Activated CD8-positive, alpha-beta T cell treated with anti-CD3 and anti-CD28 coated beads for 36 hours (primary cell): ENCODE results near the gene EVPLL. TPM values are rescaled to one million over a fixed set of nuclear protein-coding genes. Genes with fewer than 3 reads are reported as not detected.
"Not testable (repeated sequence)": the region's sequence is repeated elsewhere in the genome, so short reads cannot be mapped to it uniquely, and the experiment has no call there.

Experiments
- ATAC-seq: fragments of 200-7000 bp; cut with Tn5 transposase; one replicate; pipeline ENCODE4 v1.10.0; 2021; ENCODE audit warnings: mild to moderate bottlenecking, moderate library complexity
- CTCF ChIA-PET: fragments of 350-600 bp; sonication (Branson Sonifier 250); formaldehyde crosslinking; loops from one replicate; lab custom pipeline; 2021; ENCODE audit warnings: antibody characterized with exemption; lab: Charles Lee
- POLR2A ChIA-PET: fragments of 350-600 bp; sonication (Branson Sonifier 250); formaldehyde crosslinking; loops from one replicate; lab custom pipeline; 2021; ENCODE audit warnings: antibody characterized with exemption; lab: Charles Lee
- DNase-seq: peaks from one replicate; pipeline ENCODE4 v3.0.0-alpha.2; 2020
- H3K27ac Mint-ChIP-seq: one replicate; pipeline ENCODE4 v1.8.0; 2021; ENCODE audit warnings: mild to moderate bottlenecking, mixed read lengths
- H3K27me3 Mint-ChIP-seq: one replicate; pipeline ENCODE4 v1.8.0; 2021; ENCODE audit warnings: mixed read lengths
- H3K36me3 Mint-ChIP-seq: one replicate; pipeline ENCODE4 v1.8.0; 2021; ENCODE audit warnings: low read depth, mixed read lengths
- H3K4me1 Mint-ChIP-seq: one replicate; pipeline ENCODE4 v1.8.0; 2021; ENCODE audit warnings: low read depth, mixed read lengths
- H3K4me3 Mint-ChIP-seq: one replicate; pipeline ENCODE4 v1.8.0; 2021; ENCODE audit warnings: mild to moderate bottlenecking, moderate library complexity, mixed read lengths
- H3K9me3 Mint-ChIP-seq: one replicate; pipeline ENCODE4 v1.8.0; 2021; ENCODE audit warnings: mixed read lengths
- intact Hi-C: fragments of 100-400 bp; cut with micrococcal nuclease; formaldehyde crosslinking; loops from one replicate; pipeline ENCODE4 v1.10.0; 2022
- total RNA-seq, 2 experiments: library from RNA; stranded (reverse); gene quantifications; one replicate each; pipeline ENCODE4 v1.2.3, GENCODE V29; 2021
- TF ChIP-seq, protein P1 (sequence below): fragments of 200-600 bp; IDR thresholded peaks from one replicate; pipeline ENCODE4 v1.8.0; 2022; ENCODE audit warnings: antibody characterized with exemption, mild to moderate bottlenecking

Gene EVPLL
- total RNA-seq, 2 experiments from 2014 or later = not detected

DNA sequence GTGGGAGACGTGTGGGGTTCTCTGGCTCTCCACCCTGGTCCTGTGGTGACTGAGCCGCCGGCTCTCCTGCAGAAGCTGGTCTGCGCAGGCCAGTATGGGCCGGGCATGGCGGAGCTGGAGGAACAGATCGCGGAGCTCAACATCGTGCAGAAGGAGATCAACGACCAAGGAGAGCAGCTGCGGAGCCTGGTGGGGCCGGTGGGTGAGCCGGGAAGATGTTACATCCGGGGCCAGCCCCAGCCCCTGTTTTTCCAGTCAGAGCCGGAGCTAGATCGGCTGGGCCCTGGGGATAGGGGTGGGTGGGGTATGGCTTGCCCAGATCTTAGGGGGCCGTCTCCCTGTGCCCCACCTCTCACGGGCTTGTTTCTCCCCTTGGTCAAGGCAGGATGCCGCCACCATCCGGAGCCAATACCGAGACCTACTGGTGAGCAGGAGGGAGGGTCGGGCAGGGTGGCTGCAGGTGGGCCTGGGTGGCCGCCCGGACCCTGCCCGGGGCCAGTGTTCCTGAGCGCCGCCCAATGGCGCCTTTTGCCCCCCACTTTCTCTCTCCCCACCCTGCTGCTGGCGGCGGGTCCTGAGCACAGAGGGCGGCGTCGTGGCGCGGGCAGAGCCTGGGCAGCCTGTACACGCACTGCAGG lies 5.0 kb downstream of the EVPLL start:
- ATAC-seq = no peak
- TF ChIP-seq, protein P1, sequence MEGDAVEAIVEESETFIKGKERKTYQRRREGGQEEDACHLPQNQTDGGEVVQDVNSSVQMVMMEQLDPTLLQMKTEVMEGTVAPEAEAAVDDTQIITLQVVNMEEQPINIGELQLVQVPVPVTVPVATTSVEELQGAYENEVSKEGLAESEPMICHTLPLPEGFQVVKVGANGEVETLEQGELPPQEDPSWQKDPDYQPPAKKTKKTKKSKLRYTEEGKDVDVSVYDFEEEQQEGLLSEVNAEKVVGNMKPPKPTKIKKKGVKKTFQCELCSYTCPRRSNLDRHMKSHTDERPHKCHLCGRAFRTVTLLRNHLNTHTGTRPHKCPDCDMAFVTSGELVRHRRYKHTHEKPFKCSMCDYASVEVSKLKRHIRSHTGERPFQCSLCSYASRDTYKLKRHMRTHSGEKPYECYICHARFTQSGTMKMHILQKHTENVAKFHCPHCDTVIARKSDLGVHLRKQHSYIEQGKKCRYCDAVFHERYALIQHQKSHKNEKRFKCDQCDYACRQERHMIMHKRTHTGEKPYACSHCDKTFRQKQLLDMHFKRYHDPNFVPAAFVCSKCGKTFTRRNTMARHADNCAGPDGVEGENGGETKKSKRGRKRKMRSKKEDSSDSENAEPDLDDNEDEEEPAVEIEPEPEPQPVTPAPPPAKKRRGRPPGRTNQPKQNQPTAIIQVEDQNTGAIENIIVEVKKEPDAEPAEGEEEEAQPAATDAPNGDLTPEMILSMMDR = no peak

DNA sequence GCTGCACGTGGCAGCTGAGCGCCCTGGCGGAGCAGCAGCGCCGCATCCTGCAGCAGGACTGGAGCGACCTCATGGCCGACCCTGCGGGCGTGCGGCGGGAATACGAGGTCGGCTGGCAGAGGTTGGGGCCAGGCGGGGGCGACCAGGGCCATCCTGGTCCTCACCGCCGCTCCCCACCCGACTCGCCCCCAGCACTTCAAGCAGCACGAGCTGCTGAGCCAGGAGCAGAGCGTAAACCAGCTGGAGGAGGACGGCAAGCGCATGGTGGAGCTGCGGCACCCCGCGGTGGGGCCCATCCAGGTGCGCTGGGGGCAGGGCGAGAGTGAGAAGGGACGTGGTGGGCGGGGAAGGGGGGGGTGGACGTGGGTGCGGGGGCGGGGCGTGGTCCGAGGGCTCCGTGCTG lies 5.5 kb downstream of the EVPLL start:
- peak; percentile 71 for ATAC-seq
- peak; percentile 33 for DNase-seq

More for the DNA sequence above, 5.0 kb downstream of the EVPLL start:
- Mint-ChIP-seq H3K27ac (no peak overlapping the region), H3K4me3 (no peak overlapping the region), H3K27me3 (peaks cover 6% of the 10 kb centered on the region), H3K36me3 (no peaks in the 10 kb centered on the region), H3K4me1 (no peaks in the 10 kb centered on the region), H3K9me3 (no peaks in the 10 kb centered on the region)
- intact Hi-C loops = no loop called here
- ChIA-PET POLR2A (interaction anchor here (1.6 kb wide), 1 partner anchor 19 kb away, joined by 4 read pairs; the partner anchor contains the start of gene SHMT1), CTCF (no interaction called here)
- no peak for DNase-seq

DNA sequence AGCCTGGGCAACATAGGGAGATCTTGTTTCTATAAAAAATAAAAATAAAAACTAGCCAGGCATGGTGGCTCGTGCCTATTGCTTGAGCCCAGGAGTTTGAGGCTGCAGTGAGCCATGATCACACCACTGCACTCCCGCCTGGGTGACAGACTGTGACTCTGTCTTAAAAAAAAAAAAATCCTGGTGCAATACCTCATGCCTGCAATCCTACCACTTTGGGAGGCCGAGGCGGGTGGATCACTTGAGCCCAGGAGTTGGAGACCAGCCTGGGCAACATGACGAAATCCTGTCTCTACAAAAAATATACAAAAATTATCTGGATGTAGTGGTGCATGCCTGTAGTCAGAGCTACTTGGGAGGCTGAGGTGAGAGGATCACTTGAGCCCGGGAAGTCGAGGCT lies 6.7 kb downstream of the EVPLL start:
- H3K27me3 Mint-ChIP-seq, POLR2A ChIA-PET, DNase-seq, H3K9me3 Mint-ChIP-seq, H3K4me3 Mint-ChIP-seq, CTCF ChIA-PET, intact Hi-C loops, H3K27ac Mint-ChIP-seq, ATAC-seq, H3K4me1 Mint-ChIP-seq, H3K36me3 Mint-ChIP-seq: not testable (repeated sequence)

More for the DNA sequence above, 5.5 kb downstream of the EVPLL start:
- H3K27ac Mint-ChIP-seq, H3K4me3 Mint-ChIP-seq, H3K4me1 Mint-ChIP-seq, intact Hi-C loops, H3K36me3 Mint-ChIP-seq, H3K27me3 Mint-ChIP-seq, H3K9me3 Mint-ChIP-seq, CTCF ChIA-PET: not testable (repeated sequence)
- POLR2A ChIA-PET = interaction anchor here (1.6 kb wide), 1 partner anchor 20 kb away, joined by 4 read pairs; the partner anchor contains the start of gene SHMT1

DNA sequence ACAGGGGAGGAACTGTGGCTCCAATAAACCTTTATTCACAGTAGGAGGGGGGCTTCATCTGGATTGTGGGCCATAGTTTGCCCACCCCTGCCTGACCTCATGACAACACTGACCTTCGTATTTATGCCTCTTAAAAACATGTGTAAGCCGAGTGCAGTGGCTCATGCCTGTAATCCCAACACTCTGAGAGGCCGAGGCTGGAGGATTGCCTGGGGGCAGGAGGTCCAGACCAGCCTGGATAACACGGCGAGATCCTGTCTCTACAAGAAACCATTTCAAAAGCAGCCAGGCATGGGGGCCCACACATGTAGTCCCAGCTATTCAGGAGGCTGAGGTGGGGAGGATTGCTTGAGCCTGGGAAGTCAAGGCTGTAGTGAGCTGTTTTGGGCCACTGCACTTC lies 10.0 kb downstream of the EVPLL start:
- H3K4me3 Mint-ChIP-seq = not testable (repeated sequence)

DNA sequence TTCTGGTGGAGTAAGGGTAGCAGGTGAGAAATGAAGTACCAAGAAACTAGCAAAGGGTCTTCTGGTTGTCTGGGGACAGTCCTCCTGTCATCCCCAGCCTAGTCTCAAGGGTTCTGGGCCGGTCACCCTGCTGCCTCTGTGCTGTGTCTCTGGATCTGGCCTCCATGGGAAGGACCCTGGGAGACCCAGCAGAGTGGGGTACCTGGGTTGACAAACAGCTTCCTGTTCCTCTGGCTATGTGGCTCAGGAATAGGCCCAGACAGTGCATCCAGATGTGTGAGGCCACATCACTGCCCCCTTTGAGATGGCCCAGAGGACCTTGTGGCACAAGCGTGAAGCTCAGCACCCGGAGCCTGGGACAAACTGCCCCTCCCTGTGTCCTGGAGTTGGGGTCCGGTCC lies 10.7 kb downstream of the EVPLL start:
- H3K36me3 Mint-ChIP-seq, H3K9me3 Mint-ChIP-seq, intact Hi-C loops, ATAC-seq, H3K27ac Mint-ChIP-seq, H3K4me1 Mint-ChIP-seq, POLR2A ChIA-PET, H3K27me3 Mint-ChIP-seq, H3K4me3 Mint-ChIP-seq, CTCF ChIA-PET, DNase-seq: not testable (repeated sequence)

More for the DNA sequence above, 10.0 kb downstream of the EVPLL start:
- POLR2A ChIA-PET, H3K9me3 Mint-ChIP-seq, DNase-seq, H3K27me3 Mint-ChIP-seq, ATAC-seq, H3K4me1 Mint-ChIP-seq, H3K27ac Mint-ChIP-seq, H3K36me3 Mint-ChIP-seq, CTCF ChIA-PET, intact Hi-C loops: not testable (repeated sequence)

DNA sequence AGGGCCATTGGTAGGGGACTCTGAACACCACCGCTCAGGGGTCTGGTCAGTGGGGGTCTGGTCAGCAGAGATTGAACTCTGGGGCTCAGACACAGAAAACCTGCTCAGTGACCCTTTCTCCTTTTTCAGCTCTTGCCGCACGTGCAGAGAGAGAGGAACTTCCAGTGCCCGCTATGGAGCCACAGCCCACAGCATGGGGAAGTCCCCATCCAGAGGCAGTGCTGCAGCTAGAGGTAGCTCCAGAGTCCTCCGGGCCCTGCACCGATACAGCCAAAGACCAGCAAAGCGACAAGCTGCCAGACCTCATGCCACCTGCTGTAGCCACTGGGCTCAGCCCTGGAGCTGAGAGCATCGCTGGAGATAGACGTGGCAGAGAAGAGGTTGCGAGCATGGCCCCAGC lies 11.2 kb downstream of the EVPLL start:
- H3K4me1 Mint-ChIP-seq, DNase-seq, H3K36me3 Mint-ChIP-seq, ATAC-seq, H3K4me3 Mint-ChIP-seq, POLR2A ChIA-PET, H3K9me3 Mint-ChIP-seq, H3K27me3 Mint-ChIP-seq, intact Hi-C loops, H3K27ac Mint-ChIP-seq, CTCF ChIA-PET: not testable (repeated sequence)

DNA sequence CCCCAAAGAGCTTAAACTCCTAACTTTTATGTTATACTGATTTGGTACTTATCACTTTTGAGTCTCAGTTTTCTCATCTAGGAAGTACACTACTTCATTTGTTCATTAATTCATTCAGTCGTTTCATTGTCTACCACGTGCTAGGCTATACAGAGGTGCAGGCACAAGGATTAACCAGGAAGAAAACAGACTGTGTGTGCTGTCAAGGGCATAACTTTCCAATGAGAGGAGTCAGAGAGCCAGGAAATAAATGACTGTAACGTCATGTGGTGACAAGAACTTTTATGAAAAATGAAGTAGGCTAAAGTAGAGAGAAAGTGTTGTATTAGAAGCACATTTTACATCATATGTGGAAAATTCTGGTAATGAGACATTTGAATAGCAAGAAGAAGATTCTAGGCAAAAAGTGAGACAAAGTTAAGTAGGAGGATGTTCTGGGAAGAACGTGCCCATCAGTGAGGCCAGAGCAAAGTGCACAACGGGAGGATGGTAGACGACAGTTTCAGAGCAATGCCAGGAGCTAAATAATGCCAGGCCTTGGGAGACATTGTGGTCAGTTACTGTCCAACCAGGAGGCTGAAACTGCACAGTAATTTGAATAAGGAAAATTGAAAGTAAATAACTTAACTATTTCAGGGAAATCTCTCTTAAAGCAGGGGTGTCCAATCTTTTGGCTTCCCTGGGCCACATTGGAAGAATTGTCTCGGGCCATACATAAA lies 24.5 kb downstream of the EVPLL start:
- H3K4me3 Mint-ChIP-seq, DNase-seq, H3K27me3 Mint-ChIP-seq, intact Hi-C loops, CTCF ChIA-PET, H3K4me1 Mint-ChIP-seq, H3K36me3 Mint-ChIP-seq, POLR2A ChIA-PET, H3K9me3 Mint-ChIP-seq, ATAC-seq, H3K27ac Mint-ChIP-seq: not testable (repeated sequence)

DNA sequence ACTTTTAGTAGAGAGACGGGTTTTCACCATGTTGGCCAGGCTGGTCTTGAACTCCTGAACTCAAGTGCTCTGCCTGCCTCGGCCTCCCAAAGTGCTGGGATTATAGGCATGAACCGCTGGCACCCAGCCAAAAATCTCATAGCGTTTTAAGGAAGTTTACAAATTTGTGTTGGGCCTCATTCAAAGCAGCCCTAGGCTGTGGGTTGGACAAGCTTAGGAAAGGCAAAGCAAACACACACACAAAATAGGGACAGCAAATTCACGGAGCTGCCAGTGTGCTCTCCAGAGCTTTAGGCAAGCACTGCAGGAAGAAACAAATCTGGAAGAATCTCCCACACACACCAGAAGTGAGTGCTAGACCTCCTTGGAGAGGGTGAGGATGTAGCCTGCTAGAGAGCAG lies 25.6 kb downstream of the EVPLL start:
- H3K36me3 Mint-ChIP-seq, DNase-seq, ATAC-seq, H3K27ac Mint-ChIP-seq, POLR2A ChIA-PET, H3K4me3 Mint-ChIP-seq, CTCF ChIA-PET, H3K4me1 Mint-ChIP-seq, H3K9me3 Mint-ChIP-seq, H3K27me3 Mint-ChIP-seq, intact Hi-C loops: not testable (repeated sequence)

DNA sequence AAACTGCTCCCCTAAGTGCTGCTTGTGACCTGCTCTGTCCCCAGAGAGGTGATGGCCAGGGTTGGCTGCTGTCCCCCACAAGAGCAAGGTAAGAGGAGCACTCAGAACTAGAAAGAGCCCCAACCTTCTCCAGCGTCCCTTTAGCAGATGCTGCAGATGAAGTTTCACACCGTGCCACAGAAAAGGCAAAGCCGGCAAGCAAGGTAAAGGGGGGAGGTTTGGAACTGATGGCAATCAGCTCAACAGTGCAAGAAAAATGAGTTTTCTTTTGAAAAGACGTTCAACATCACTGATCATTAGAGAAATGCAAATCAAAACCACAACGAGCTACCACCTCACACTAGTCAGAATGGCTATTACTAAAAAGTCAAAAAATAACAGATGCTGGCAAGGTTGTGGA lies 26.0 kb downstream of the EVPLL start:
- H3K27me3 Mint-ChIP-seq, H3K27ac Mint-ChIP-seq, H3K36me3 Mint-ChIP-seq, CTCF ChIA-PET, ATAC-seq, intact Hi-C loops, POLR2A ChIA-PET, DNase-seq, H3K4me1 Mint-ChIP-seq, H3K4me3 Mint-ChIP-seq, H3K9me3 Mint-ChIP-seq: not testable (repeated sequence)

DNA sequence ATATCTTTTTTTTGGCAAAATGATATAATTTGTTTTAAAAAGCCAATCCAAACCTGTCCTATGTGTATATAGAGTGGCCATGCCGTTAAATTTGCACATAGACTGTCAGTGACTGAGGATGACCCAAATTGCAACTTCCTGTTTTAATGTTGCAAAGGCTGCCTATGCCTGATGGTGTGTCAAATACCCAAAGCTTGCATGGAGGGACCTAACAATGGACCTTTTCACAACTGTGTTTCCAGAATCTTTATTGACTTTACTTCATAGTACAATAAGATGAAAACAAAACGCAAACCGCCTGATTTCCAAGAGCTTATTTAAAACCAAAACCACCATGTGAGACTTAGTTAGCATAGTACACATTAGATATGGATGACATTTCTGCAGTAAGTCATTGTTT lies 31.3 kb downstream of the EVPLL start:
- POLR2A ChIA-PET, intact Hi-C loops, H3K36me3 Mint-ChIP-seq: not testable (repeated sequence)

DNA sequence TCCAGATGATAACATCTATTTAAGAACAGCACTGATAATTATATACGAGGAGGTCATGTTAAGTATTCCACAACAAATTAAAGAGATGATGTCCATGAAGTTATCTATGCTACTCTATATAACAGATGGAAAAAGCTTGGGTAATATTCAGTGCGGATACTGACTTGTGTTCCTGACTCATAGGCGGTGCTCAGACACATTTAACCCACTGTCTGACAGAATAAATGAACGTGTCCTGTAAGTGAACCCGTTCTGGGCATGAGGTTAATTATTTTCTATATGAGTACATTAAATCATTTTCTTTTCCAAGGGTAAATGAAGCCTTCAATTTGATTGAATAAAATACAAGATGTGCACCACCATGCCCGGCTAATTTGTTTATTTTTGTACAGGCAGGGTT lies 31.7 kb downstream of the EVPLL start:
- intact Hi-C loops, H3K27ac Mint-ChIP-seq, CTCF ChIA-PET, H3K27me3 Mint-ChIP-seq, DNase-seq, H3K4me3 Mint-ChIP-seq, POLR2A ChIA-PET, H3K9me3 Mint-ChIP-seq, H3K36me3 Mint-ChIP-seq, ATAC-seq: not testable (repeated sequence)
- H3K4me1 Mint-ChIP-seq = peaks cover 18% of the 10 kb centered on the region

More for the DNA sequence above, 31.3 kb downstream of the EVPLL start:
- H3K9me3 Mint-ChIP-seq, CTCF ChIA-PET, H3K27me3 Mint-ChIP-seq, DNase-seq, ATAC-seq, H3K4me3 Mint-ChIP-seq, H3K27ac Mint-ChIP-seq: not testable (repeated sequence)
- H3K4me1 Mint-ChIP-seq = peaks cover 18% of the 10 kb centered on the region
